HFFc6 (cell line): ENCODE results near the gene LRRC74B. TPM values are rescaled to one million over a fixed set of nuclear protein-coding genes. Genes with fewer than 3 reads are reported as not detected.
A peak's percentile ranks its signal among the peaks of the same experiment; 100 is the strongest.

ENCODE experiments used
- DNase-seq: peaks from one replicate; pipeline ENCODE4 v3.0.0-alpha.2; 2018
- H3K27ac Mint-ChIP-seq: 2 replicates; pipeline ENCODE4 v1.8.0; 2020; ENCODE audit warnings: mild to moderate bottlenecking, mixed read lengths
- H3K27me3 Mint-ChIP-seq: 2 replicates; pipeline ENCODE4 v1.8.0; 2021; ENCODE audit warnings: mild to moderate bottlenecking, moderate library complexity, mixed read lengths; ENCODE audit not compliant: insufficient read depth
- H3K36me3 Mint-ChIP-seq: 2 replicates; pipeline ENCODE4 v1.8.0; 2021; ENCODE audit warnings: low read depth, mixed read lengths
- H3K4me1 Mint-ChIP-seq: 2 replicates; pipeline ENCODE4 v1.8.0; 2020; ENCODE audit warnings: low read depth, mixed read lengths
- H3K4me3 Mint-ChIP-seq: 2 replicates; pipeline ENCODE4 v1.8.0; 2020; ENCODE audit warnings: mild to moderate bottlenecking, moderate library complexity, mixed read lengths
- H3K9me3 Mint-ChIP-seq: 2 replicates; pipeline ENCODE4 v1.8.0; 2020; ENCODE audit warnings: mild to moderate bottlenecking, mixed read lengths
- total RNA-seq, 6 experiments: library from RNA; stranded (reverse); fragmentation: NEBNext Ultra II Directional; extraction: Animal tissue kit (Norgen Biotek cat#: 25700); gene quantifications; 2 replicates in 1 of 6; 3 replicates in 5 of 6; pipeline ENCODE4 v1.2.3, GENCODE V29; 2021
- TF ChIP-seq, protein P1 (sequence below): fragments of 200-600 bp; sonication (generic); IDR thresholded peaks from 2 replicates; pipeline ENCODE4 v1.5.0; 2021; ENCODE audit warnings: antibody characterized with exemption, mild to moderate bottlenecking

LRRC74B gene
- total RNA-seq, 6 experiments from 2014 or later: not detected

GRCh38 chr22:21098099-21098671, 52.4 kb downstream of the LRRC74B start:
- H3K4me1 Mint-ChIP-seq: peaks cover 47% of the 10 kb centered on the region
- H3K36me3 Mint-ChIP-seq: no peaks in the 10 kb centered on the region
- TF ChIP-seq, protein P1, sequence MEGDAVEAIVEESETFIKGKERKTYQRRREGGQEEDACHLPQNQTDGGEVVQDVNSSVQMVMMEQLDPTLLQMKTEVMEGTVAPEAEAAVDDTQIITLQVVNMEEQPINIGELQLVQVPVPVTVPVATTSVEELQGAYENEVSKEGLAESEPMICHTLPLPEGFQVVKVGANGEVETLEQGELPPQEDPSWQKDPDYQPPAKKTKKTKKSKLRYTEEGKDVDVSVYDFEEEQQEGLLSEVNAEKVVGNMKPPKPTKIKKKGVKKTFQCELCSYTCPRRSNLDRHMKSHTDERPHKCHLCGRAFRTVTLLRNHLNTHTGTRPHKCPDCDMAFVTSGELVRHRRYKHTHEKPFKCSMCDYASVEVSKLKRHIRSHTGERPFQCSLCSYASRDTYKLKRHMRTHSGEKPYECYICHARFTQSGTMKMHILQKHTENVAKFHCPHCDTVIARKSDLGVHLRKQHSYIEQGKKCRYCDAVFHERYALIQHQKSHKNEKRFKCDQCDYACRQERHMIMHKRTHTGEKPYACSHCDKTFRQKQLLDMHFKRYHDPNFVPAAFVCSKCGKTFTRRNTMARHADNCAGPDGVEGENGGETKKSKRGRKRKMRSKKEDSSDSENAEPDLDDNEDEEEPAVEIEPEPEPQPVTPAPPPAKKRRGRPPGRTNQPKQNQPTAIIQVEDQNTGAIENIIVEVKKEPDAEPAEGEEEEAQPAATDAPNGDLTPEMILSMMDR: peak; percentile 51

DNA sequence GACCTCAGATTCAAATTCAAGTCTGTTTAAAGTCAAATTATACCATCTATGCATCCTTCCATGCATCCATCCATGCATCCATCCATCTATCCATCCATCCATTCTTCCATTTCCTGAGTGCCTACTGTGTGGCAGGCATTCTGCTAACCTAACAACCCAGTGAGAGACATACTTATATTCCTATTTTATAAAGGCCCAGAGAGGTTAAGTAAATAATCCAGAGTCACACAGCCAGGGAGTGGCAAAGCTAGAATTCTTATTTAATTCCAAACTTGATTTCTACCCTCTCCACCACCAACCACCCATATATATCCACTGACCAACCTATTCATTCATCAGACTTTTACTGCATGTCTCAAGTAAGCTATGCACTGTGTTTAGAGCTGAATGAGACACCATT, 53.8 kb downstream of the LRRC74B start:
- no peaks in the 10 kb centered on the region for H3K36me3 Mint-ChIP-seq
- peak overlapping the region; percentile 29; the same call in 1 of the 2 replicates for H3K27ac Mint-ChIP-seq

More at GRCh38 chr22:21098099-21098671, 52.4 kb downstream of the LRRC74B start:
- peaks cover 7% of the 10 kb centered on the region; the same call in 1 of the 2 replicates for H3K27me3 Mint-ChIP-seq
- H3K27ac Mint-ChIP-seq: no peak overlapping the region
- H3K9me3 Mint-ChIP-seq: no peaks in the 10 kb centered on the region
- H3K4me3 Mint-ChIP-seq: no peak overlapping the region
- no peak for DNase-seq

DNA sequence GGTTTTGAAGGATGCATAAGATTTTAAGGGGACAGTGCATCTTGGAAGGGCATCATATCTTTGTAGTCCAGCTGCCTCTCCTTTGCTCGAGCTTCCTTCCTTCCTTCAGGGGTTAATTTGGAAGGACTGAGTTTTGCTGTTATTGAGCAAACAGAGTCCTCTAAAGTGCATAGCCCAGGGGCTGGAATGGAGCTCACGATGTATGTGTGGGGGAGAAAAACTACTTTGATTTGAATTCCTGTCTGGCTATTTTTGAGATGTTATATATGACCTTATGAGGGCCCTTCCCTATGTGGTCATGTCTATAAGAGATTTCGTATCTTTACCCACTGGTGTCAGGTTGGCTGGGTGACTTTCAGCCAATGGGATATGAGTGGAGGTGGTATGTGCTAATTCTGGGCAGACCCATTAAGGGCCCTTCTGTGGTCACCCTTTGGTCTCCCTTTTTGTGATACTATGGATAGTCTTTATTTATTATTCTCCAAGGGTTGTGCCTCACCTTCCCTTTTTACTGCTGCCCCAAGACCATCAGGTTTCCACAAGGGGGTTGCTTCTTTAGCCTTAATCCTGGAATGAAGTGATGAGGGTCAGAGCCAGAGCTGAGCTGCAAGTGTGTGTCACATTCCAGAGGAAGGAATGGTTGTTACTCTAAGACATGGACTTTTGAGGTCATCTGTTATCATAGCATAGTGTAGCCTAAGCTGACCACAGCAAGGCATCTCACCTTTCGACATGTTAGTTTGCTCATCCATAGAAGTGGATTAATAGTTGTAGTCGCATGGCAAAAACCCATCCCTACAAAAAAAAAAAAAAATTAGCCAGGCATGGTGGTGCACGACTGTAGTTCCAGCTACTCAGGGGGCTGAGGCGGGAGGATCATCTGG, 54.6 kb downstream of the LRRC74B start:
- H3K4me1 Mint-ChIP-seq: peaks cover 57% of the 10 kb centered on the region
- peak; percentile 35 for DNase-seq
- H3K4me3 Mint-ChIP-seq: peak overlapping the region; percentile 83
- H3K27me3 Mint-ChIP-seq: peaks cover 8% of the 10 kb centered on the region; the same call in 1 of the 2 replicates
- TF ChIP-seq, protein P1: no peak
- peak overlapping the region; percentile 87 for H3K27ac Mint-ChIP-seq
- H3K36me3 Mint-ChIP-seq: no peaks in the 10 kb centered on the region
- no peaks in the 10 kb centered on the region for H3K9me3 Mint-ChIP-seq

More for the DNA sequence above, 53.8 kb downstream of the LRRC74B start:
- Mint-ChIP-seq H3K4me1 (peaks cover 57% of the 10 kb centered on the region), H3K27me3 (peaks cover 7% of the 10 kb centered on the region; the same call in 1 of the 2 replicates), H3K9me3 (no peaks in the 10 kb centered on the region), H3K4me3 (no peak overlapping the region)
- TF ChIP-seq, protein P1: no peak
- no peak for DNase-seq

- Mint-ChIP-seq H3K9me3 (no peaks in the 10 kb centered on the region), H3K4me3 (peak overlapping the region; percentile 83), H3K27me3 (peaks cover 8% of the 10 kb centered on the region; the same call in 1 of the 2 replicates), H3K4me1 (peaks cover 57% of the 10 kb centered on the region), H3K36me3 (no peaks in the 10 kb centered on the region), H3K27ac (peak overlapping the region; percentile 87)
- DNase-seq: no peak
- TF ChIP-seq, protein P1: no peak
These were observed 56.3 kb downstream of the LRRC74B start for GRCh38 chr22:21101877-21102638.

GRCh38 chr22:21102659-21103267, 57.0 kb downstream of the LRRC74B start:
- H3K27me3 Mint-ChIP-seq: peaks cover 8% of the 10 kb centered on the region; the same call in 1 of the 2 replicates
- TF ChIP-seq, protein P1: peak; percentile 92
- peak overlapping the region; percentile 87 for H3K27ac Mint-ChIP-seq
- H3K4me3 Mint-ChIP-seq: peak overlapping the region; percentile 83
- DNase-seq: peak; percentile 66
- no peaks in the 10 kb centered on the region for H3K9me3 Mint-ChIP-seq
- no peaks in the 10 kb centered on the region for H3K36me3 Mint-ChIP-seq
- peaks cover 57% of the 10 kb centered on the region for H3K4me1 Mint-ChIP-seq
